ENCODE measurements around the gene CPNE2. TPM values are rescaled to one million over a fixed set of nuclear protein-coding genes. Genes with fewer than 3 reads are reported as not detected.

Gene CPNE2
- total and polyA plus RNA-seq, 5 donors from 2014 or later, result 15.3 to 54.7 (median 42.7) TPM

DNA sequence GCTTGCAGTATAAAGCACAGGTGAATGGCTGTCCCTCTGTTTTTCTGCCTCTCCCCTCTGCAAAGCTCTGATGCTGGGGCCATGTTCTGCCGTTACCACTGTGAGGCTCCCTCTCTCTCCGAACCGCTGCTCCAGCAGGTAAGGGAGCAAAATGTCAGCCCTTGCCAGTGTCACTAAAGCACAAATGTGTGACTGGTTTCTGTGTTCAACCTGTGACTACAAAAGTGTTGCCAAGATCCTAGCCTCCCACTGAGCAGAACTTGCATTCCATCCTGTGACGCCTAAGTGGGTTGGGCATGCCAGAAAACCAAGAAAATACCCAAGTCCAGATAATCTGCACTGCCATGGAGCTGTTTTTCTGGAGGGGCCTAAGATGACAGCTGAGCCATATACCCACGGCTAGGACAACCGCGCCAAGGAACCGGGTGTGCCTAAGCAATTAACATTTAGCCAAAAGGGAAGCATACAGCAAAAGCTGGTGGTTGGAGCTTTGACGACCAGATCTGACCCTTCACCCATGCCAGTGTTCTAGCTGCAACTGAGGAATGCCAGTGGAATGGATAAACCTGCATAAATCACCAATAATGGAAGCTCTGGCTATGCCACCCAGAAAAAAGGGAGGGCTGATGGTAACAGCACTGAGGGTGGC is 58.4 kb downstream of the CPNE2 start:
- Mint-ChIP-seq H3K36me3 (peaks cover 35% of the 10 kb centered on the region), H3K27ac (peak overlapping the region in 1 of 3 donors; percentile 58)

DNA sequence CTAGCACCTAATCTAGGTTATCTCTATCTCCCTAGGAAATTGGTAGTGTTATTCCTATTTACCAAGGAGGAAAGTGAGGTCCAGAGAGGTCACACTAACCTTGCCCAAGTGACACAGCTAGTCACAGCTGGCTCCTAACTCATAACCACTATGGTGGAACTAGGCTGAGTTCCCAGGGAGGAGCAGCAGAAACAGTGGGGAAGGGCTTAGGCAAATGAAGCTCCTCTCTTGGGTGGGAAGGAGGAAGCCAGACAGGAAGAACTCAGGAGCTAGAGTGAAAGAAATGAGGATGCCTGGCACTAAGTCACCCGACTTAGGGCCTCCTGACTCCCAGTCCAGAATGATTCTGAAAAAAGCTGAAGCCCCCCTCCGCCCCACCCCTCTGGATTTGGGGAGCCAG is 59.0 kb downstream of the CPNE2 start:
- Histone ChIP-seq H3K4me3 (ENCODE audit: low read depth, low read length) (no peak overlapping the region), H3K9me3 (ENCODE audit: control insufficient read depth in 2 of 2, low read length in 2 of 2) (no peaks in the 10 kb centered on the region), H3K36me3 (ENCODE audit: control insufficient read depth, insufficient read depth, low read length) (peaks cover 53% of the 10 kb centered on the region), H3K4me1 (ENCODE audit: control insufficient read depth, insufficient read depth, low read length, poor library complexity, severe bottlenecking) (no peaks in the 10 kb centered on the region), H3K27me3 (ENCODE audit: control insufficient read depth, insufficient read depth, low read length) (no peaks in the 10 kb centered on the region), H3K27ac (ENCODE audit: insufficient read depth, low read length, poor library complexity, severe bottlenecking) (no peak overlapping the region)
- Mint-ChIP-seq H3K27ac (no peak overlapping the region), H3K9me3 (no peaks in the 10 kb centered on the region), H3K36me3 (peaks cover 41% of the 10 kb centered on the region), H3K4me1 (peaks cover 0 to 16% (median 9%) of the 10 kb centered on the region in 4 donors), H3K4me3 (peak overlapping the region in 1 of 4 donors; percentile 11), H3K27me3 (no peaks in the 10 kb centered on the region)
- ATAC-seq (ENCODE audit: low read depth in 2 of 2) (no peak), DNase-seq (no peak)

More for the DNA sequence above, 58.4 kb downstream of the CPNE2 start:
- DNase-seq (no peak), ATAC-seq (ENCODE audit: low read depth in 2 of 2) (no peak)
- H3K27ac ChIP-seq (ENCODE audit: insufficient read depth, low read length, poor library complexity, severe bottlenecking), result no peak overlapping the region
- H3K27me3 Mint-ChIP-seq, result no peaks in the 10 kb centered on the region
- peaks cover 0 to 11% (median 5%) of the 10 kb centered on the region in 4 donors for H3K4me1 Mint-ChIP-seq
- H3K9me3 ChIP-seq (ENCODE audit: control insufficient read depth in 2 of 2, low read length in 2 of 2), result no peaks in the 10 kb centered on the region
- peaks cover 47% of the 10 kb centered on the region for H3K36me3 ChIP-seq (ENCODE audit: control insufficient read depth, insufficient read depth, low read length)
- no peaks in the 10 kb centered on the region for H3K9me3 Mint-ChIP-seq
- no peak overlapping the region for H3K4me3 ChIP-seq (ENCODE audit: low read depth, low read length)
- H3K27me3 ChIP-seq (ENCODE audit: control insufficient read depth, insufficient read depth, low read length), result no peaks in the 10 kb centered on the region
- H3K4me3 Mint-ChIP-seq, result no peak overlapping the region
- no peaks in the 10 kb centered on the region for H3K4me1 ChIP-seq (ENCODE audit: control insufficient read depth, insufficient read depth, low read length, poor library complexity, severe bottlenecking)

DNA sequence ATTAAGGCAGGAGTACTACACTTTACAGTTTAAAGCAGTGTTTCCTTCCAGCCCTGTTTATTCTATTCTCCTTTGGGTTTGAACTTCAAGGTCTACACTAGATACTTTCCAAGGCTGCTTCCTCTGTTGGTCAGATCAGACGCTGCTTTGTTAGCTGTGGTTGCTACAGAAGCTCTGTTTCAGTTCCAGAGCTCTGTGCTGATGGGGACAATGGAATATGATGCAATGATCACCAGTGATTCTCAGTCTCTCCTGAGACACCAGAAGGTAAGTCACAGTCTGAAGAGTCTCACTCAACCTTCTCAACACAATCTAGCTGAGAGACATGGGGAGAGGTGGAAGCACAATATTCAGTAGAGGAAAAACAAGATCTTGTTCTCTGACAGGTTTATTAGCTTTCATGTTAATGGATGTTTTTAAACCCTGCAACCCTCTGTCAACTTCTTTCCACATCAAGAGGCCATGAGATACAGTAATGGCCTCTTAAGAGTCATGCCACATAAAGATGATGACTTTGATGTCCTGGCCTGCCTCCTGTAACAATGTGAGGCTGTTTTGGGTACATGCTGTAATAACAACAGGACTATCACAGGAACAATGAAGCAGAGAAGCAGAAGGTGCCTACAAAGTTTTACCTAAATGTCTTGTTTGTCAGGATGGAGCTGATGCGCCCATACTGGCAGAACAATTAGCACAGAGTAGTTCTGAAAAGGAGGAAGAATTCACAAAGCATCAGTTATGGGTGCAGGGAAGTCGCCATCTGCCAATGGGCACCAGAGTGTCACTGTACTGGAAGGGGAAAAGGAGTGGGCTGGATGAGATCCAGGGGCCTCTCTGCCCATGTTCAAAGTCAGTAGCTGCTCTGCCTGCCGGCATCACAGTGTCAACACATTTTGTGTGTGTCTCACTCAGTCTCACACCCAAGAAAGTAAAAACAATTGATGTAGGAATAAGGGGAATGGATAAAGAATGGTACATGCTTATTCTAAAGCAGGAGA is 60.0 kb downstream of the CPNE2 start:
- no peak overlapping the region for H3K27ac ChIP-seq (ENCODE audit: insufficient read depth, low read length, poor library complexity, severe bottlenecking)
- Mint-ChIP-seq H3K4me1 (peaks cover 1 to 23% (median 12%) of the 10 kb centered on the region in 4 donors), H3K4me3 (no peak overlapping the region), H3K36me3 (peaks cover 49% of the 10 kb centered on the region), H3K27ac (peak overlapping the region in 2 of 3 donors; percentile 52 to 55), H3K9me3 (no peaks in the 10 kb centered on the region), H3K27me3 (no peaks in the 10 kb centered on the region)
- peaks cover 55% of the 10 kb centered on the region for H3K36me3 ChIP-seq (ENCODE audit: control insufficient read depth, insufficient read depth, low read length)
- H3K4me3 ChIP-seq (ENCODE audit: low read depth, low read length), result no peak overlapping the region
- no peak for ATAC-seq (ENCODE audit: low read depth in 2 of 2)
- no peak for DNase-seq
- H3K9me3 ChIP-seq (ENCODE audit: control insufficient read depth in 2 of 2, low read length in 2 of 2), result no peaks in the 10 kb centered on the region
- no peaks in the 10 kb centered on the region for H3K4me1 ChIP-seq (ENCODE audit: control insufficient read depth, insufficient read depth, low read length, poor library complexity, severe bottlenecking)
- no peaks in the 10 kb centered on the region for H3K27me3 ChIP-seq (ENCODE audit: control insufficient read depth, insufficient read depth, low read length)

DNA sequence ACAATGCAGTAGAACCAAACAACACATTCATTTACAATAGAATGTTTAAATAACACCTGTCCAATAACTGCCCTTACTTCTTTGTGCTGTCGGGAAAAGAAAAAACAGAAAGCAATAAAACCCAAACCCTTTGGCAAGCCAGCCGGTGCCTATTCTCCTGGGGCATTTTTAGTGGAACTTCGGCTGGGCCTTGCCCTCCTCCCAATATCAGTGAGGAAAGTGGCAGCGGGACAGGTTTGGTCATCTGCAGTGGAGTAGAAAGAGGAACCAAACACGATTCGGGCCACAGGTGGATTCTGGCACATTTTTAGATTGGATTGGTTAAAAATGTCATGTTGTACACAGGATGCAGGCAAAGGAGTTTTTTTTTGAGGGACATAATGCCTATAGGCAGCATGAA is 61.5 kb downstream of the CPNE2 start:
- peak overlapping the region in 2 of 3 donors; percentile 44 to 49 for H3K27ac Mint-ChIP-seq
- no peak overlapping the region for H3K4me3 Mint-ChIP-seq
- no peak overlapping the region for H3K27ac ChIP-seq (ENCODE audit: insufficient read depth, low read length, poor library complexity, severe bottlenecking)
- H3K4me1 ChIP-seq (ENCODE audit: control insufficient read depth, insufficient read depth, low read length, poor library complexity, severe bottlenecking), result no peaks in the 10 kb centered on the region
- no peaks in the 10 kb centered on the region for H3K9me3 ChIP-seq (ENCODE audit: control insufficient read depth in 2 of 2, low read length in 2 of 2)
- peaks cover 7 to 15% (median 10%) of the 10 kb centered on the region in 4 donors for H3K4me1 Mint-ChIP-seq
- H3K9me3 Mint-ChIP-seq, result no peaks in the 10 kb centered on the region
- peaks cover 51% of the 10 kb centered on the region for H3K36me3 Mint-ChIP-seq
- no peaks in the 10 kb centered on the region for H3K27me3 ChIP-seq (ENCODE audit: control insufficient read depth, insufficient read depth, low read length)
- peaks cover 64% of the 10 kb centered on the region for H3K36me3 ChIP-seq (ENCODE audit: control insufficient read depth, insufficient read depth, low read length)
- no peaks in the 10 kb centered on the region for H3K27me3 Mint-ChIP-seq
- H3K4me3 ChIP-seq (ENCODE audit: low read depth, low read length), result no peak overlapping the region
- ATAC-seq (ENCODE audit: low read depth in 2 of 2) (no peak), DNase-seq (no peak)

DNA sequence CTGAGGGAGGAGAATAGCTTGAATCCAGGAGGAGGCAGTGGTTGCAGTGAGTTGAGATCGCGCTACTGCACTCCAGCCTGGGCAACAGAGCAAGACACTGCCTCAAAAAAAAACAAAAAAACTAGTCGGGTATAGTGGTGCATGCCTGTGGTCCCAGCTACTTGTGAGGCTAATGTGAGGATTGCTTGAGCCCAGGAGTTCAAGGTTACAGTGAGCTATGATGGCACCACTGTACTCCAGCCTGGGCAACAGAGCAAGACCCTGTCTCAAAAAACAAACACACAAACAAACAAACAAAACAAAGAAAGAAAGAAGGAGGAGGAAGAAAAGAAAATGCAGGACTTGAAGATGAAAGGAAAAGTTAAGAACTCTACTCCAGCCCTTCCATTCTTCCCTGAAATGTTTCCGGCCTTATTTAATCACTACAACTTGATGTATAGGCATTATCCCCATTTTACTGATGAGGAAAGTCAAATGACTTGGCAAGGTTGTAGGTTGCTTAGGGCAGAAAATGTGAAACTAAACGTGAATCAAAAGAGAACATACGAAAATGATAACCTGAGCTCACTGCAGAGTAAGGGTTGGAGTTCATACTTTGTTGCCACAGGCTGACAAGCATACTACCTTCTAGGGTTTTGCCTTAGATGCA is 63.4 kb downstream of the CPNE2 start:
- no peaks in the 10 kb centered on the region for H3K9me3 Mint-ChIP-seq
- no peak overlapping the region for H3K4me3 Mint-ChIP-seq
- DNase-seq (no peak), ATAC-seq (ENCODE audit: low read depth in 2 of 2) (no peak)
- H3K4me1 Mint-ChIP-seq, result peaks cover 7 to 22% (median 16%) of the 10 kb centered on the region in 4 donors
- H3K27me3 ChIP-seq (ENCODE audit: control insufficient read depth, insufficient read depth, low read length), result no peaks in the 10 kb centered on the region
- H3K27ac Mint-ChIP-seq, result peak overlapping the region in 2 of 3 donors; percentile 9 to 16
- no peak overlapping the region for H3K27ac ChIP-seq (ENCODE audit: insufficient read depth, low read length, poor library complexity, severe bottlenecking)
- peaks cover 65% of the 10 kb centered on the region for H3K36me3 Mint-ChIP-seq
- peaks cover 75% of the 10 kb centered on the region for H3K36me3 ChIP-seq (ENCODE audit: control insufficient read depth, insufficient read depth, low read length)
- no peak overlapping the region for H3K4me3 ChIP-seq (ENCODE audit: low read depth, low read length)
- H3K4me1 ChIP-seq (ENCODE audit: control insufficient read depth, insufficient read depth, low read length, poor library complexity, severe bottlenecking), result no peaks in the 10 kb centered on the region
- H3K9me3 ChIP-seq (ENCODE audit: control insufficient read depth in 2 of 2, low read length in 2 of 2), result no peaks in the 10 kb centered on the region
- H3K27me3 Mint-ChIP-seq, result no peaks in the 10 kb centered on the region

DNA sequence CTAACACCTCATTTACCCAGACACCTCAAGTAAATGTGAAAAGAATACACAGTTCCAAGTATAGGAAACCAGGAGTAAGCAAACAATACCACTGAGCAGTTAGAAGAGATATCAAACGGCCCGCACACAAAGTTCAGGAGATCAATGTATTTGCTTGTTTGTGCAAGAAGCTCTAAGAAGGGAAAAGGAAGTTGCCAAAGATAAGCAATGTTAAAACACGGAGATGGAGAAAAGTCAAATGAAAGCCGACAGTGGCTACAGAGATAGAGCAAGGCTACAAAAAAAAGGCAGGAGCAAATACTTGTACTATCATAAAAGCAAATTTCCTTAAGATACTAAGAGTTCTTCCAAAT is 63.9 kb downstream of the CPNE2 start:
- no peak for ATAC-seq (ENCODE audit: low read depth in 2 of 2)
- peaks cover 64% of the 10 kb centered on the region for H3K36me3 Mint-ChIP-seq
- peaks cover 7 to 22% (median 18%) of the 10 kb centered on the region in 4 donors for H3K4me1 Mint-ChIP-seq
- H3K9me3 ChIP-seq (ENCODE audit: control insufficient read depth in 2 of 2, low read length in 2 of 2), result no peaks in the 10 kb centered on the region
- no peaks in the 10 kb centered on the region for H3K4me1 ChIP-seq (ENCODE audit: control insufficient read depth, insufficient read depth, low read length, poor library complexity, severe bottlenecking)
- no peak overlapping the region for H3K4me3 Mint-ChIP-seq
- H3K27me3 Mint-ChIP-seq, result no peaks in the 10 kb centered on the region
- DNase-seq, result no peak
- H3K9me3 Mint-ChIP-seq, result no peaks in the 10 kb centered on the region
- H3K27me3 ChIP-seq (ENCODE audit: control insufficient read depth, insufficient read depth, low read length), result no peaks in the 10 kb centered on the region
- H3K4me3 ChIP-seq (ENCODE audit: low read depth, low read length), result no peak overlapping the region
- peak overlapping the region; percentile 4 to 64 (median 34) for H3K27ac Mint-ChIP-seq
- no peak overlapping the region for H3K27ac ChIP-seq (ENCODE audit: insufficient read depth, low read length, poor library complexity, severe bottlenecking)
- peaks cover 74% of the 10 kb centered on the region for H3K36me3 ChIP-seq (ENCODE audit: control insufficient read depth, insufficient read depth, low read length)

DNA sequence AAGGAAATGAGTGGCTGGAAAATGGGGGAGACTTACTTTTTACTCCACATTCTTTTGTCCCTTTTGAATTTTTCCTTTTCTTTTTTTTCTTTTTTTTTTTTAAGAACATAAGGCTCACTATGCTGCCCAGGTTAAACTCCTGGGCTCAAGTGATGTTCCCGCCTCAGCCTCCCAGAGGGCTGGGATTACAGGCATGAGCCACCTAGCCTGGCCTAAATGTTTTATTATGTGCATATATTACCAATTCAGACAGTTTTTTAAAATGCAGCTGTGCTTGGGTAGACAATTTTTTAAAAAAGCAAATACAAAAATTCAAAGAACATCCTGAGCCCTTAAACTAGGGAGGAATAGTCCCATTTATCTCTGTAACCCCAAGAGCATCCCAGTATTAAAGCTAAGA is 65.2 kb downstream of the CPNE2 start:
- no peak overlapping the region for H3K4me3 Mint-ChIP-seq
- Histone ChIP-seq H3K9me3 (ENCODE audit: control insufficient read depth in 2 of 2, low read length in 2 of 2) (no peaks in the 10 kb centered on the region), H3K4me3 (ENCODE audit: low read depth, low read length) (no peak overlapping the region), H3K36me3 (ENCODE audit: control insufficient read depth, insufficient read depth, low read length) (peaks cover 75% of the 10 kb centered on the region), H3K4me1 (ENCODE audit: control insufficient read depth, insufficient read depth, low read length, poor library complexity, severe bottlenecking) (no peaks in the 10 kb centered on the region), H3K27me3 (ENCODE audit: control insufficient read depth, insufficient read depth, low read length) (no peaks in the 10 kb centered on the region), H3K27ac (ENCODE audit: insufficient read depth, low read length, poor library complexity, severe bottlenecking) (no peak overlapping the region)
- H3K4me1 Mint-ChIP-seq, result peaks cover 7 to 20% (median 16%) of the 10 kb centered on the region in 4 donors
- H3K36me3 Mint-ChIP-seq, result peaks cover 65% of the 10 kb centered on the region
- H3K9me3 Mint-ChIP-seq, result no peaks in the 10 kb centered on the region
- ATAC-seq (ENCODE audit: low read depth in 2 of 2) (no peak), DNase-seq (no peak)
- H3K27ac Mint-ChIP-seq, result no peak overlapping the region
- H3K27me3 Mint-ChIP-seq, result no peaks in the 10 kb centered on the region
